Measurements from ENCODE around the gene MNT.
A peak's percentile ranks its signal among the peaks of the same experiment; 100 is the strongest.

The MNT gene

GRCh38 chr17:2416010-2416734 is 15.3 kb upstream of the MNT start:
- DNase-seq (ENCODE audit: low spot score): peak; percentile 84

- DNase-seq (ENCODE audit: low spot score): no peak
These were observed 14.2 kb upstream of the MNT start for GRCh38 chr17:2415081-2415480.

- no peak for DNase-seq (ENCODE audit: low spot score)
These were observed 13.7 kb upstream of the MNT start for GRCh38 chr17:2414446-2415064.

- no peak for DNase-seq (ENCODE audit: low spot score)
These were observed 11.7 kb upstream of the MNT start for GRCh38 chr17:2412561-2413021.

- no peak for DNase-seq (ENCODE audit: low spot score)
These were observed 10.1 kb upstream of the MNT start for GRCh38 chr17:2410951-2411350.

- peak; percentile 49 for DNase-seq (ENCODE audit: low spot score)
These were observed 6.3 kb upstream of the MNT start for GRCh38 chr17:2406903-2407790.

- no peak for DNase-seq (ENCODE audit: low spot score)
These were observed 5.5 kb upstream of the MNT start for GRCh38 chr17:2406271-2406902.

GRCh38 chr17:2405247-2405926 is 4.5 kb upstream of the MNT start:
- peak; percentile 46 for DNase-seq (ENCODE audit: low spot score)

- DNase-seq (ENCODE audit: low spot score): no peak
These were observed 2.2 kb upstream of the MNT start for GRCh38 chr17:2403044-2403443.

GRCh38 chr17:2402544-2402943 is 1.7 kb upstream of the MNT start:
- DNase-seq (ENCODE audit: low spot score): no peak

- DNase-seq (ENCODE audit: low spot score): peak; percentile 97
These were observed 764 bp upstream of the MNT start for GRCh38 chr17:2401426-2402221.

- DNase-seq (ENCODE audit: low spot score): no peak
These were observed 390 bp downstream of the MNT start for GRCh38 chr17:2400474-2400866.

GRCh38 chr17:2399572-2400473 is 1.0 kb downstream of the MNT start:
- DNase-seq (ENCODE audit: low spot score): peak; percentile 90

GRCh38 chr17:2398655-2399571 is 1.9 kb downstream of the MNT start:
- DNase-seq (ENCODE audit: low spot score): no peak

- DNase-seq (ENCODE audit: low spot score): no peak
These were observed 2.7 kb downstream of the MNT start for GRCh38 chr17:2398182-2398581.

- DNase-seq (ENCODE audit: low spot score): no peak
These were observed 3.4 kb downstream of the MNT start for GRCh38 chr17:2397247-2398171.

- DNase-seq (ENCODE audit: low spot score): peak; percentile 53
These were observed 4.2 kb downstream of the MNT start for GRCh38 chr17:2396568-2397246.

Data from COLO829 (cell line).